ENCODE measurements around the gene PAPSS1.

Gene PAPSS1

DNA sequence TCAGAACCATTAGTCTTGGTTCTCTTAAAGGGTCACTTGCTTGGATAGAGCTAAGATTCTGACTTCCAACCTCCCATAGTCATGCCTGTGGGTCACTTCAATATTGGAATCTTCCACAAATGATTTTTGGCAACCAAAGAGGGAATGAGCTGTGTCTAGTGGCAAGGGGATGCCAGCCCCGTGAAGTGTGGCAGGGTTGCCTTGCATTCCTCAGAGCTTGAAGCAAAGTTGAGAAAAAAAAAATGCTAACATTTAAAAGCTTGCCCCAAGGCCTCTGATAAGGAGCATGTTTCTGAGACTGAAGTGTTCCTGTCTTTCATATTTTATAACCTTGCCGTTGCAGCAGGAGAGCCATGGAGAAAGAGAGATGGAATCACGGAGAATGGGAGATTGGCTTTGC lies 120.2 kb downstream of the PAPSS1 start:
- Mint-ChIP-seq H3K36me3 (no peaks in the 10 kb centered on the region), H3K9me3 (ENCODE audit: low read depth) (no peaks in the 10 kb centered on the region), H3K27me3 (peaks cover 3% of the 10 kb centered on the region), H3K27ac (no peak overlapping the region), H3K4me1 (ENCODE audit: low read depth) (no peaks in the 10 kb centered on the region), H3K4me3 (no peak overlapping the region)

DNA sequence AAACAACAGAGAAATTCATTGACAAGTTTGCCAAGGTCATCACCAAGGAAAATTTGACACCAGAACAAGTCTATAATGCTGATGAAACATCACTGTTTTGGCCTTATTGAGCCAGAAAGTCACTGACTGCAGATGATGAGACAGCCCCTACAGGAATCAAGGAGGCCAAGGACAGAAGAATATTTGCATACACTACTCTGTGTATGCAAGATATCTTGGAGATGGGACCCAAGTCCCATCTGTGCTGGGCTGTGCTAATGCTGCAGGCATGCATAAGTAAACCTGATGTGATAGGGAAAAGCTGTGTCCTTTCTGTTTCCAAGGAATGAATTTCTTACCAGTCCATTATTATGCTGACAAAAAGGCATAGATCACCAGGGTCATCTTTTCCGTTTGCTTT lies 126.8 kb downstream of the PAPSS1 start:
- no peak overlapping the region for H3K4me3 Mint-ChIP-seq
- H3K36me3 Mint-ChIP-seq: peaks cover 3% of the 10 kb centered on the region
- peaks cover 5% of the 10 kb centered on the region for H3K27me3 Mint-ChIP-seq
- no peak overlapping the region for H3K27ac Mint-ChIP-seq
- H3K9me3 Mint-ChIP-seq (ENCODE audit: low read depth): no peaks in the 10 kb centered on the region
- H3K4me1 Mint-ChIP-seq (ENCODE audit: low read depth): no peaks in the 10 kb centered on the region

DNA sequence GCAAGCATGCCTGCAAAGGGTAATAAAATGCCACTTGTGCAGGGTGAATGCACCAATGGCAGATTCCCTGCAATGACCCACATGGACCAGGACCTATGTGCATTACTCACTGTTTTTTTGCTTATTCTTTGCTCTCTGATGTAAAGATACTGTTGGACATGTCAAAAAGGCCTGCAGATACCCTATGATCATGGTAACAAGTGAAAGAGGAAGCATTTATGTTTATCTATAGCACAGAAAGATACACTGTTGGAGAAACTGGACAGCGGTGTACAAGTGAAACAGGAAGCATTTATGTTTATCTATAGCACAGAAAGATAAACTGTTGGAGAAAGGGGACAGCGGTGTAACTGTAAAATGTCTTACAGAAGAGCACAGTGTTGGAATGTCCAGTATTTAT lies 127.5 kb downstream of the PAPSS1 start:
- Mint-ChIP-seq H3K27ac (no peak overlapping the region), H3K36me3 (peaks cover 3% of the 10 kb centered on the region), H3K9me3 (ENCODE audit: low read depth) (no peaks in the 10 kb centered on the region), H3K27me3 (peaks cover 5% of the 10 kb centered on the region), H3K4me1 (ENCODE audit: low read depth) (no peaks in the 10 kb centered on the region), H3K4me3 (no peak overlapping the region)

DNA sequence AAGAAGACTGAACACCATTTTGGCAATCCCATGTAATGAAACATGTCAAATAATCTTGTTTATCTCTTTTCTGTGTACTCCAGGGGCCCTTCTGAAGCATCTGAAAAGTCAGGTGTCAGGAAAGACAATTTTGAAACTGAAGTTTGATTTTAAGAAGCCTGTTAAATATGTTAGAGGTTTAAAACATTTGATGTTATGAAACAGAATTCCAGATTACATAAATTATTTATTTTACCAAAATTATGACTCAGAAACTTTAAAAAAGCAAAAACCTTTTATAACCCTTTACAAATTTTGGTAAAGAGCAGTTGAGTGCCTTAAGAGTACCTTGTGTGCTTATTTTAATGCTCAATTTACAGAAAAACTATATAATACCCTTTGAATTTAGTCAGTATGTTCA lies 130.8 kb downstream of the PAPSS1 start:
- Mint-ChIP-seq H3K27me3 (peaks cover 4% of the 10 kb centered on the region), H3K4me3 (no peak overlapping the region), H3K27ac (no peak overlapping the region), H3K36me3 (peaks cover 3% of the 10 kb centered on the region), H3K4me1 (ENCODE audit: low read depth) (no peaks in the 10 kb centered on the region), H3K9me3 (ENCODE audit: low read depth) (peaks cover 2% of the 10 kb centered on the region)

DNA sequence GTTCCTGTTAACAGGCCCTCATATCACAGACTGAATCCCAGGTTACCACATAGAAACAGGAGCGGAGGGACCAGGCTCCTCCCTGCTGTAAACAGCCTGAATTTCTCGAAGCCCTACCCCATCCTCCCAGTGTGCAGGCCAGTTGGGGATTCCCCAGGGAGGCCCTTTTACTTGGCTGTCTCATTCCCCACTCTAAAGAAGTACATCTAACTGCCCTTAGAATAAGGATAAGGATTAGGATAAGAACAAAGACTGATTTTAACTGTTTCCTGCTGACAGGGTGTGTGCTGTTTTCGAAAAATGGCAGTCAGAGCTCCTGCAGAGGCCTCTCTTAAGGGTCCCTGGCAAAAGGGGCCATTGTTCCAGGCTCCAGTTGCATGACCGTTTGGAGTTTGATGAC lies 133.7 kb downstream of the PAPSS1 start:
- H3K4me1 Mint-ChIP-seq (ENCODE audit: low read depth): no peaks in the 10 kb centered on the region
- no peak overlapping the region for H3K27ac Mint-ChIP-seq
- no peak overlapping the region for H3K4me3 Mint-ChIP-seq
- peaks cover 10% of the 10 kb centered on the region for H3K9me3 Mint-ChIP-seq (ENCODE audit: low read depth)
- H3K27me3 Mint-ChIP-seq: peaks cover 3% of the 10 kb centered on the region
- H3K36me3 Mint-ChIP-seq: no peaks in the 10 kb centered on the region

DNA sequence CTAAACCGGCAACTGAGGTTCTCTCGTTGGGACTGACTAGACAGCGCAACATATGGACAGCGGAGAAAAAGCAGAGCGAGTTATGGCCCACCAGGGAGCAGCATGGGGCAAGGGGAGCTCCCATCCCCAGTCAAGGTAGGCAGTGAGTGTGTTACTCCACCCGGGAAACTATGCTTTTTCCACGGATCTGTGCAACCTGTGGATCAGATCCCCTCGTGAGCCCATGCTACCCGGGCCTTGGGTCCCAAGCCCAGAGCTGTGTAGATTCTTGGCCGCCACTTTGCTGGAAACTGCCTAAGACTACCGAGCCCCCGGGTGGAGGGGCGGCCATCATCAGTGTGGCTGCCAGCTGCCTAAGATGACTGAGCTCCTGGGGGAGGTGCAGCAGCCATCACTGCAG lies 140.9 kb downstream of the PAPSS1 start:
- Mint-ChIP-seq H3K27ac (no peak overlapping the region), H3K4me1 (ENCODE audit: low read depth) (no peaks in the 10 kb centered on the region), H3K9me3 (ENCODE audit: low read depth) (peaks cover 6% of the 10 kb centered on the region), H3K36me3 (no peaks in the 10 kb centered on the region), H3K4me3 (no peak overlapping the region), H3K27me3 (peaks cover 9% of the 10 kb centered on the region)

DNA sequence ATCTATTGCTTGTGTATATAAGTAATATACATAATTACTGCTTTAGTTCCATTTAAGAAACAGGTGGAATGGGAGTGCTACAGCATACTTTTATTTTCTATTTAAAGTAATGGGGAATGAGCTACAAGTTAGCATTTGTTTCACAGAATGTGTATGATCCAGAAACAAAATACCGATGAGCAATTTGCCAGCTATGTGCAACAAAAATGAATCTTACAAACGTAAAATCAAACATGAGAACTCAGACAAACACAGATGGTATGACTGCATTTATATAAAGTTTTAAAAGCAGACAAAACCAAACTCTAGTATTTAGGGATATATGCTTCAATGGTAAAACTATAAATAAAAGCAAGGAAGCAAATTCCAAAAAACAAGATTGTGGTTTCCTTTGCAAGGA lies 141.7 kb downstream of the PAPSS1 start:
- H3K4me1 Mint-ChIP-seq (ENCODE audit: low read depth): no peaks in the 10 kb centered on the region
- H3K27ac Mint-ChIP-seq: no peak overlapping the region
- H3K36me3 Mint-ChIP-seq: no peaks in the 10 kb centered on the region
- H3K27me3 Mint-ChIP-seq: peaks cover 9% of the 10 kb centered on the region
- peaks cover 5% of the 10 kb centered on the region for H3K9me3 Mint-ChIP-seq (ENCODE audit: low read depth)
- no peak overlapping the region for H3K4me3 Mint-ChIP-seq

DNA sequence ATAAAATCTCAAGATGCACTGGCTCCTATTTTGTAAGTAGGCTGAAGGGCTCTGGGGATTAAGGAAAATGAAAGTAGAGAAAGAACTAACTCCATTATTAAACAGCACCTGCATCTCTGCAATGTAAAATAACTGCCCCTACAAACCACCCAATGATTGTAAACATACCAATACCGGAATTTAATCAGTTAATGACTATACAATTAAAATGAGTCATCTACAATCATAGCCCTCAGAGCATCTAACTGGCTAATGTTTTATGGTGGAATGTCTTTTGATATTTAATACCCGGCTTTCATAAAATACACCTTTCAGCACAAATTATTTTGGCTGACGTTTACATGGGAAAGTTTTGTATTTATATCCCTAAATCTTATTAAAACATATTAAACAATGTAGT lies 142.3 kb downstream of the PAPSS1 start:
- Mint-ChIP-seq H3K4me3 (no peak overlapping the region), H3K9me3 (ENCODE audit: low read depth) (peaks cover 5% of the 10 kb centered on the region), H3K27ac (no peak overlapping the region), H3K36me3 (no peaks in the 10 kb centered on the region), H3K4me1 (ENCODE audit: low read depth) (no peaks in the 10 kb centered on the region), H3K27me3 (peaks cover 9% of the 10 kb centered on the region)

DNA sequence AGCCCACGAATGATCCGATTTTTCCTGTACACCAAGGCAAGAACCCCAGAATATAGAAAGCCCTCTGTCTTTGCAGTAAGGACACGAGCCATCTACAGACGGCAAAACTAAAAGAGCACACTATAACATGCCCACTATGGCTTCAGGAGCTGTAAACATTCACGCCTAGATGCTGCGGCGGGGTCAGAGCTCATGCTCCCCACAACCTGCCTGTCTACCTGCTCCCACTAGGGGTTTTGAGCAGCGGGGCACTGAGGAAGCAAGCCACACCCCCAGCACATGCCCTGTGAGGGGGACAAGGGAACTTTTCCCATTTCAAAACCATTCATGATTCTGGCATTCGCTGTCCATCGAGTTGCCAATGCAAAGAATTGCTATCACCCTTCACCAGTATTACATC lies 144.8 kb downstream of the PAPSS1 start:
- H3K4me1 Mint-ChIP-seq (ENCODE audit: low read depth): no peaks in the 10 kb centered on the region
- no peaks in the 10 kb centered on the region for H3K36me3 Mint-ChIP-seq
- H3K4me3 Mint-ChIP-seq: no peak overlapping the region
- H3K27me3 Mint-ChIP-seq: peaks cover 7% of the 10 kb centered on the region
- H3K27ac Mint-ChIP-seq: no peak overlapping the region
- H3K9me3 Mint-ChIP-seq (ENCODE audit: low read depth): no peaks in the 10 kb centered on the region

DNA sequence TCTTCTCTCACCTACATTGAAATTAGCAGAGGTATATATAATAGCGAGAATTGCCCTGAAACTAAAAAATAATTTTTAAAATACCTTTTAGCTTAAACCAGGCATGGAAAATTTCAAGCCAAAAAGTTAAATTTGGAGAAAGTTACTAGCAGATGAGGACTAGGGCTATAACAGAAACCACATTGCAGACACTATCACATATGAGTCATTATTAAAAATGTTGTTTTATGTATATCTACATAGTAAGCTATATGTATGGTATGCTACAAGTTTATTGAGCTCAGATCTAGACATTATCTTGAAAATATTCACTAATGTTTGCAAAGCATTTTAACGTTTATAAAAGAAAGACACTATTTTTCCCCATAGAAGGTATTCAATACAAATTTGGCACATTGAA lies 147.8 kb downstream of the PAPSS1 start:
- H3K36me3 Mint-ChIP-seq: no peaks in the 10 kb centered on the region
- no peak overlapping the region for H3K4me3 Mint-ChIP-seq
- peaks cover 4% of the 10 kb centered on the region for H3K27me3 Mint-ChIP-seq
- no peak overlapping the region for H3K27ac Mint-ChIP-seq
- no peaks in the 10 kb centered on the region for H3K9me3 Mint-ChIP-seq (ENCODE audit: low read depth)
- H3K4me1 Mint-ChIP-seq (ENCODE audit: low read depth): no peaks in the 10 kb centered on the region

DNA sequence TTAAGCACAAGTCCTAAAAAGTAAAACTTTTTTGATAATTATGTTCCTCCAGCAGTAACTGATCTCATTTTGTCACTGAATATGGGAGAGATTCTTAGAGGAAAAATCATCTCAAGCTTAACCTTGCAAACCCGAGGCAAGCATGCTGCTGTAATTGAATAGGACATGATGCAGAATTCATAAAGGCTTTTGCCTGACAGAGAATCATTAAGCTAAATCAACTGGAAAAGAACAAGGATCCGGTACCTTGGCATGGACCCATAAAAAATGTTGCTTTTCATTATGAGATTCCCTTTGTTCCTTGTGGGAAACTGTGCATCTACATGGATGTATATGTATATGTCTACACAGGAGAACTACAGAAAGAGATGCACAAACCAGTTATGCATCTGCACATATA lies 149.1 kb downstream of the PAPSS1 start:
- H3K4me3 Mint-ChIP-seq: no peak overlapping the region
- peaks cover 4% of the 10 kb centered on the region for H3K27me3 Mint-ChIP-seq
- no peaks in the 10 kb centered on the region for H3K4me1 Mint-ChIP-seq (ENCODE audit: low read depth)
- H3K9me3 Mint-ChIP-seq (ENCODE audit: low read depth): no peaks in the 10 kb centered on the region
- no peak overlapping the region for H3K27ac Mint-ChIP-seq
- H3K36me3 Mint-ChIP-seq: no peaks in the 10 kb centered on the region

DNA sequence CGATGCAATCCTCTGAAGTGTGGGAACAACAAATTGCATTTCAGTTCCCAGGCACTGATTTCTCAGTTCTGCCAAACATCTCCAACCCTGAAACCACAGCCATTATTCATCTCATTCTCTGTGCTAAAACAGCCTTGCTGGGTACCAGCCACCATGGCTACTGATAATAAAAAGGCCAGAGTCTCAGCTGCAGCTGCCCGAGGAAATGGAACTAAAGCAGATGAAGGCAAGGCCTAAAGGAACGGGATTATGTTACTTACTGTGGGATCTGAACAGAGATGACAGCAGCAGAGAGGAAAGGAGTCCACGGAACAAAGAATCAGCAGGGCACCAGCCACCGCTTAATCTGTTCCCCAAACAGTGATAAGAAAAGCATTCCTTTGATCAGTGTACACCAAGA lies 155.7 kb downstream of the PAPSS1 start:
- Mint-ChIP-seq H3K27ac (no peak overlapping the region), H3K36me3 (no peaks in the 10 kb centered on the region), H3K4me1 (ENCODE audit: low read depth) (no peaks in the 10 kb centered on the region), H3K27me3 (peaks cover 19% of the 10 kb centered on the region), H3K4me3 (no peak overlapping the region), H3K9me3 (ENCODE audit: low read depth) (no peaks in the 10 kb centered on the region)

Measured in activated naive CD8-positive, alpha-beta T cell (primary cell).